GM12874 (cell line): ENCODE data around the gene FHIT.

Source experiments
- CTCF ChIP-seq: IDR thresholded peaks from 2 replicates; pipeline ENCODE4 v1.5.1; 2011; ENCODE audit warnings: low read depth, mild to moderate bottlenecking, control low read depth, low read length, moderate library complexity; ENCODE audit not compliant: insufficient read depth

The FHIT gene

GRCh38 chr3:59832241-59832640, 1419.0 kb downstream of the FHIT start:
- TF ChIP-seq CTCF = no peak

GRCh38 chr3:59831394-59831793, 1419.9 kb downstream of the FHIT start:
- no peak for TF ChIP-seq CTCF

- TF ChIP-seq CTCF = no peak
Measured at GRCh38 chr3:59829527-59829926, 1421.7 kb downstream of the FHIT start.

GRCh38 chr3:59824876-59825275, 1426.4 kb downstream of the FHIT start:
- no peak for TF ChIP-seq CTCF

GRCh38 chr3:59821274-59821673, 1430.0 kb downstream of the FHIT start:
- no peak for TF ChIP-seq CTCF

GRCh38 chr3:59820352-59820934, 1430.8 kb downstream of the FHIT start:
- TF ChIP-seq CTCF = no peak

GRCh38 chr3:59818919-59819300, 1432.3 kb downstream of the FHIT start:
- TF ChIP-seq CTCF = no peak
